Mammary epithelial cell (primary cell): ENCODE results near the gene MOCS1.

Source experiments
- EZH2 ChIP-seq: IDR thresholded peaks from 2 replicates; pipeline ENCODE4 v1.6.1; 2012; ENCODE audit warnings: low read length, inconsistent platforms, borderline replicate concordance
- TF ChIP-seq, protein P1 (sequence below), 2 donors: IDR thresholded peaks in 1 of 2; conservative IDR thresholded peaks in 1 of 2; 2 replicates each; pipeline ENCODE4 v1.5.1; 2011 to 2012; ENCODE audit warnings: inconsistent platforms in 2 of 2, low read length in 2 of 2, mild to moderate bottlenecking in 2 of 2, control low read depth in 1 of 2, low read depth in 1 of 2; ENCODE audit not compliant: insufficient read depth in 1 of 2; ENCODE audit errors: extremely low read depth in 1 of 2

DNA sequence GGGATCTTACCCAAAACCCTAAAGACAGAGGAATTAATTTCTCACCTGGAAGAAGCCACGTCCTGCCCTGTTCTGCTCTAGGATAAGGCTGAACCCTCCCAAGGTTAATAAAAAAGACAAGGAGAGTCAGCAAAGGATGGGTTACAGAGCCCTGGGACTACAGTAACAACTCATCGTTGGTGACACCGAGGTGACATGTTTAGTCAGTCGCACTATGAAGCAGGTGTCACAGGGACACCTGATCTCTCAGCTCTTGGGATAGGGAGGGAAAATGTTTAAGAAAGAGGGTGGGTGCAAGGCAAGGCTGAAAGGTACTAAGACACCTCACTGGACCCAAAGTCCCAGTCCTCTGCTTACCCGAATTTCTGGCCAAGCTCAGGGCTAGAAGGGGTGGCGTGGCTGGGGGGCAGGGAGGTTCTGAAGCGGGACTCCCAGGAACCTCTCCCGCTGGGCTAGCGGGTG is 562 bp downstream of the MOCS1 start:
- TF ChIP-seq, protein P1, sequence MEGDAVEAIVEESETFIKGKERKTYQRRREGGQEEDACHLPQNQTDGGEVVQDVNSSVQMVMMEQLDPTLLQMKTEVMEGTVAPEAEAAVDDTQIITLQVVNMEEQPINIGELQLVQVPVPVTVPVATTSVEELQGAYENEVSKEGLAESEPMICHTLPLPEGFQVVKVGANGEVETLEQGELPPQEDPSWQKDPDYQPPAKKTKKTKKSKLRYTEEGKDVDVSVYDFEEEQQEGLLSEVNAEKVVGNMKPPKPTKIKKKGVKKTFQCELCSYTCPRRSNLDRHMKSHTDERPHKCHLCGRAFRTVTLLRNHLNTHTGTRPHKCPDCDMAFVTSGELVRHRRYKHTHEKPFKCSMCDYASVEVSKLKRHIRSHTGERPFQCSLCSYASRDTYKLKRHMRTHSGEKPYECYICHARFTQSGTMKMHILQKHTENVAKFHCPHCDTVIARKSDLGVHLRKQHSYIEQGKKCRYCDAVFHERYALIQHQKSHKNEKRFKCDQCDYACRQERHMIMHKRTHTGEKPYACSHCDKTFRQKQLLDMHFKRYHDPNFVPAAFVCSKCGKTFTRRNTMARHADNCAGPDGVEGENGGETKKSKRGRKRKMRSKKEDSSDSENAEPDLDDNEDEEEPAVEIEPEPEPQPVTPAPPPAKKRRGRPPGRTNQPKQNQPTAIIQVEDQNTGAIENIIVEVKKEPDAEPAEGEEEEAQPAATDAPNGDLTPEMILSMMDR (conservative IDR thresholded peaks at IDR 0.05 in 1 of 2, IDR thresholded peaks at IDR 0.05 in 1 of 2; ENCODE audit: extremely low read depth in 1 of 2, insufficient read depth in 1 of 2, low read depth in 1 of 2, low read length in 2 of 2): no peak
- no peak for TF ChIP-seq EZH2
